GM10847 (cell line): Measurements from ENCODE around the gene PDIA5.

Source experiments
- POLR2A ChIP-seq: IDR thresholded peaks from 2 replicates; pipeline ENCODE4 v1.6.1; 2011; ENCODE audit not compliant: insufficient read length; ENCODE audit errors: extremely low read depth

The PDIA5 gene

DNA sequence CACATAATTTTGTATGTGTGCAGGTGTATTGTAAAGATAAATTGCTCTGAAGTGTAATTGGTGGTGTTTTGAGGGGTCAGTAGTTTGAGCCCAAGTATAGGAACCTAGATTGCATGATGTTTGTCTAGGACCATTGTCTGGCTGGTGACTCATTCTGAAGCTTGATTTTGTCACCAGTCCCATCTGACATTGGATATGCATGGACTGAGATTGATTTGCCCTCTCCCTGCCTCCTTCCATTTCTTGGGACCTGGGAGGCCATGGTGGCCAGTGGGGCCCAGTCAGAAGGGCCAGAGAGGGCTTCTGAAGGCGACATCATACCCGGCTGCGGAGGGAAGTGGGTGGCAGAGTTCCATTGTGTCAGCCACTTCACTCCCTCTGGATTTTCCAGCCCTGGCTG, 62.3 kb downstream of the PDIA5 start:
- no peak for TF ChIP-seq POLR2A

DNA sequence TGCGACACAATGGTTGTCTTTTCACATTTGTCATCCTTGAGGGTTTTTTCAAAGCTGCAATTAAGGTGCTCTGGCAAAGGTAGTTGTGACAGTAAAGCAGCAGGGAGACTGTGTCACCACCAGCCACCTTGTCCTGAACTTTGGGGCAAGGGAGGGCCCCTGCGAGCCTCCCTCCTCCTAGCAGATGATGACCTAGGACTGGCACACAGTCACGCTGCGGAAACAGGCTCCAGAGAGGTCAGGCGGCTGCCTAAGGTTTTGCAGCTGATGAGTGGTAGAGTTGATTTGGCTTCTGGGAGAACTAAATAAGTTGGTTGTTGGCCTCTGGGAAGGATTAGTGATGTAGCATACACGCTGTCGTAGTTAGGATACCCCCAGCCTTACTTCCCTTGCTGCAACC, 62.7 kb downstream of the PDIA5 start:
- TF ChIP-seq POLR2A = no peak

DNA sequence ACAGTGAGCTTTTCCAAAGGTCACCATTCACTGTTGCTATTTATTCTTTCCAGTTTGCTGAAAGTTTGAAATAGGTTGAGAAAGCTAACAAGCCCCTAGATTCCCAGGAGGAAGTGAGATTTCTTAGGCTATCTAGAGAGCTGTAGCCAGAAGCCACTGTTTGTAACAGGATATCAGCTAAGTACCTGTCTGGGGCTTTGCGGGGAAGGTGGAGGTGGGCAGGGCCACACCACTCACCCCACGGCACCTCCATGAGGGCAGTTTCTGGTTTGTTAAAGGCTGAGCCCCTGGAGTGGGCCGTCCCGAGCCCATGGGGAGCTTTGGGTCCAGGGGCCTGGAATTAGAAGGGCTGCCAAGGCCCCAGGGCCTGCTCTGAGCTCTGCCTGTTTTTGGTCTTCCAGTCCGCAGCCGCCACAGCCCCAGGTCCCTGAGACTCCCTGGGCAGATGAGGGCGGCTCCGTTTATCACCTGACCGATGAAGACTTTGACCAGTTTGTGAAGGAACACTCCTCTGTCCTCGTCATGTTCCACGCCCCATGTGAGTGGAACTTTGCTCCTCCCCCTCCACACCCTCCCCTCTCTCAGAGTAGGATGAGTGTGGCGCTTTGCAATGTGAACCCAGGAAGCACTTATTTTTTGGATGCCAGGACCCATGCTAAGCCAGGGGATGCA, 63.4 kb downstream of the PDIA5 start:
- TF ChIP-seq POLR2A = no peak

DNA sequence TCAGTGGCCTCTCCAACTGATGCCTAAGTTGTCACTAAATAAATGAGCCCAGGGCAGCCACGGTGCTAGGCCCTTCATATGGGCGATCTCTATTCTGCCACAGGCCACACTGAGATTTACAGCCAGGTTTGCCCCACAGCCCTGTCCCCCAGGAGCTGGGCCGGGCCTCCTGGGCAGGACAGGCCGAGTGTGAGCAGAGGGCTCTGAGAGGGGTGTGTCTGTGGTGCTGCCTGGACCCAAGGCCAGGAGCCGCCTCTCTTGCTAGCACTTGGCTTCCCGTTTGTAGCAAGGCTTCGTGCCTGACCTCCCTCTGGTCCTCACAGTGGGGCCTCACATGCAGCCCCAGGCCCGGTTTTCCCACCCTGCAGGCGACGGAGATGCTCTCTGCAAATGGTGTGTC, 67.8 kb downstream of the PDIA5 start:
- no peak for TF ChIP-seq POLR2A

DNA sequence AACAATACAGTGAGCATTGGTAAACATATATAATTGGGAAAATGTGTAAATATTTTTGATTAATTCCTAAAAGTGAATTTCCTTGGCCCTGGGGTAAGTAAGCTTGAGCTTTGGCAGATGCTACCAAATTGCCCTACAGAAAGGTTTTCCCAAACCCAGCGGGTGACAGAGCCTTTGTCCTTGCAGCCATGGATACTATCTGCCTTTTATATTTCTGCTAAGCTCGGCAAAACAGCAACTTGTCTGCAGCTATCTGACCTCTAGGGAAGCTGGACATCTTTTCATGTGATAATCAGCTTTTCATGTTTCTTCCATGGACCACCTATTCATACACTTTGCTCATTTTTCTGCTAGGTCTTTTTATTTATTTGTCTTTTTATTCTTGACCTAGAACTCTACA, 70.2 kb downstream of the PDIA5 start:
- TF ChIP-seq POLR2A = no peak

DNA sequence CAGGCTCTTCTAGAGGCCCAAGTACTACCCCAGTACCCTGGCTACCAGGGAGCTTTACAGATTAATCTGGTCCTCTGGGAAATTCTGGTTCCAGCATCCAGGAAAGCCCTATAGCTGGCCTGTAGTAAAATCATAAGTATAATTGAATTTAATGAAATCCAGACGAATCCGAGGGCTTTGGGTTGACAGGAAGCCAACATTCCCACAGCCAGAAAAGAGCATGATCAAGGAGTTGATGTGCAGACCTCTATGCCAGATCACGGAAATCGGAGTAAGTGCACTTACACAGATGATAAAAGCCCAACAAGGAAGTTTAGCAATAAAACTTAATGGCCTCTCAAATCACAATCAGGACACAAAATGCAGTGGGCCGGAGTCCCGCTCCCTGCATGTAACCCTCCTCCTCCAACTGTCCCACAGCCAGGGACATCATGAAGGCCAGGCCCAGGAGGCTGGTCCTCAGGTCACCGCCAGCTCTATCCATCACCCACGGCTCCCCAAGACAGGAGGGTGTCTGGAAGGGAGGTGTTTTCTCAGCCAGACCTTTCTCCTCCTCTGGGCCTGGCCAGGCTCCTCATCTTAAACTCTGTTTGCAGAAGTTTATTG, 72.1 kb downstream of the PDIA5 start:
- TF ChIP-seq POLR2A = no peak

DNA sequence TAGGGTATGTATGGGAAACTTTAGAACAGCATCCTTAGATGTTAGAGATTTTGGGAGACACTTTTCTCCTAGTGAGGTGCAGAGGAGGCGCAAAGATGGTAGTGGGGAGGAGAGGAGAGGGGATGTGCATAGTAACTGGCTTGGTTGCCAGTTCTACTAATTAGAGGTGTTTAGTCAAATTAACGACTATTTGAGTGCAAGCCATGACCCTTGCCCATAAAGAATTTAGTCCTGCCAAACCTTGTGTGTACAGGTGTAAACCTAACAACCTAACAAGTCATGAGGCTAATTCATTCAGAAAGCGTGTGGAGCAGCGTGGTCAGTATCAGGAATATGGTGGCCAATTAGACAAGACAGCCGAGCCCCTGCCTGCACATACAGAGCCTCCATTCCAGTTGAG, 72.7 kb downstream of the PDIA5 start:
- TF ChIP-seq POLR2A = no peak

DNA sequence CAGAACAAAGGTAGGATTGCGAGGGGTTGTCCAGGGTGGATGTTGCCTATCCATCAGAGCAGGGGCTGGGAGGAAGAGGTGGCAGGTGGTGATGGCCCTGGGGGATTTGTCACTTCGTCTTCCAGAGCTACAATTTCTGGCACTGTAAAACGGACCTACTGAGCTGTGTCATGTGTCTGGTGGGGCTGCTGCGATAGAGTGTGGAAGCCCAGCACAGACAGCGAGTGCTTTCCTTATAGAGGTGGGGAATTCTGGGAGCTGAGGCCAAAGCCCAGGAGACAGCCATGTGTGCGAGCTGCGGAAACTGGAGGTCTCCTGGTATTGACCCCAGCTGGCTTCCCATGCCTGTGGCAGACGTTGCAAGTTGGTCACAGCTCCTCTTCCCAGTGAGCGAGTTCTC, 73.7 kb downstream of the PDIA5 start:
- no peak for TF ChIP-seq POLR2A

DNA sequence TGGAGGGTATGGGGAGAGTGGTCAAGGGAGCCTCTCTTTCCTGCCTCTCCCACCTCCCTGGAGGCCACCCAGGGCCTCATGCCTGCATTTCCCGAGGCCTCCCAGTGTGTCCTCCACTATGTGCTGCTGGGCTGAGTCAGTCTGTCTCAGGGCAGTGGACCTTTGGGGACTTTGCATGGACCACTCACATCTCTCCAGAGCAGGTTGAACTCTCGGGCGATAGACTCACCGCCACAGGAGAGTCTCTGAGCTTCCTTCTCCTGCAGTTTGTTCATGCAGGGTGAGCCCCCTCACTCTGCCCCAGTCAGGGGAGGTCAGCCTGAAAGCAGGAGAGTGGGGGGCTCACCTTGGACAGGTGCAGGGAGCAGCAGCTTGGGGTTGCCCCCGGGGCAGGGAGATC, 74.5 kb downstream of the PDIA5 start:
- TF ChIP-seq POLR2A = no peak

DNA sequence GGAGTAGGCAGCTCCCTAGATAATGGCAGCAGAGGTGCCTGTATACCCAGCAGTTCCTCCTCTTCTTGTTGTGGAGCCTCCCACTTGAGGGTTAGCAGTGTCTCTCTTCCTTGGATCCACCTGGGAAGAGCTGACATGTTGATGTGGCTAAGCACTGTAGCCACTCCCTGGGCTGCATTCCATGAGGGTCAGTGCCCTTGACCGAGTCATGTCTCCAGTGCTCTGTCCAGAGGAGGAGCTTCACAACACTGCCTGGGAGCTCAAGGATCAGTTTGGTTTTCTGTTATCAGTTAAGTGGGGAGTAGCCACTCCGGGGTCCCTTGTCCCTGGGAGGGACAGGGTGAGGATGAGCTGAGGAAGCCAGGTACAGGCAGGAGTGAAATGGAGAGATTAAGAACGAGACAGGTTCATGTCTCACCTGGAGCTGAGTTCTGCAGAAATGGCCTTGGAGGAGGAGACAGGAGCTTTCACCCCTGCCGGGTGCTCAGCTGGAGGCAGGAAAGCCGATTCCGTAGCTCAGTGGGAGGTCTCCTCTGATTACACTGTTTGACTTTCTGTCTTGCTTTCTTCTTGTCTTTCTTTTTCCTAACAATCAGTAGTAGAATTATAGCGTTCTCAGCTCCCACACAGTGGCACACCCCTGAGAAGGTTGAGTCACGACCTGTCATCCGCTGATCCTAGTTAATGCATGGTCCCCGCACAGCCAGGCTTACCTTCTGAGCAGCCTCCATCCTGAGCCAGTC, 77.0 kb downstream of the PDIA5 start:
- TF ChIP-seq POLR2A = no peak

DNA sequence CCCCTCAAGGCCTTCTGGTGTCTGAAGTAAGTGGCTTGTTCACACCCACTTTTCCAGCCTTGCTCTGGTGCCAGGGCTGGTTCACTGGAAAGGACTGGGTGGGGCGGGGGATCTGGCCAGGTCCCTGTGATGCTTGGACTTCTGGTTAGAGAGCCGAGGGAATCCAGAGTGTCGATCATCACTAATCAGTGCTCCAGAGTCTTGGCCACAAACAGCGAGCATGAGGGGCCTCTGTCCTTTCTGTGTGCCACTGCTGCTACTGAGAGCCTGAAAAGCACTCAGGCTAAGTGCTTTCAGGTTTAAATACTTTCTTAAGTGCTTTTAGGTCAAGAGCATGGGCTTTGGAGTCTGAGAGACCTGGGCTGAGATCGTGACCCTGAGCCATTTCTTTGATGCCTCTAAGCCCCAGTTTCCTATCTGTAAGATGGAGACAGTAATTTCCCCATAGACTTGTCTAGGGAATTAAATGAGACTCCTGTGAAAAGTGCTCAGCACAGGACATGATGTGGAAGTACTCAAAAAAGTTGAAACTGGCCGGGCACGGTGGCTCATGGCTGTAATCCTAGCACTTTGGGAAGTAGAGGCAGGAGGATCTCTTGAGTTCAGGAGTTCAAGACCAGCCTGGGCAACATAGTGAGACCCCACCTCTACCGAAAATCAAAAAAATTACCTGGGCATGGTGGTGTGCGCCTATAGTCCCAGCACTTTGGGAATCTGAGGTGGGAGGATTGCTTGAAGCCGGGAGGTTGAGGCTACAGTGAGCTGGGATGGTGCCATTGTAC, 81.1 kb downstream of the PDIA5 start:
- TF ChIP-seq POLR2A = no peak

DNA sequence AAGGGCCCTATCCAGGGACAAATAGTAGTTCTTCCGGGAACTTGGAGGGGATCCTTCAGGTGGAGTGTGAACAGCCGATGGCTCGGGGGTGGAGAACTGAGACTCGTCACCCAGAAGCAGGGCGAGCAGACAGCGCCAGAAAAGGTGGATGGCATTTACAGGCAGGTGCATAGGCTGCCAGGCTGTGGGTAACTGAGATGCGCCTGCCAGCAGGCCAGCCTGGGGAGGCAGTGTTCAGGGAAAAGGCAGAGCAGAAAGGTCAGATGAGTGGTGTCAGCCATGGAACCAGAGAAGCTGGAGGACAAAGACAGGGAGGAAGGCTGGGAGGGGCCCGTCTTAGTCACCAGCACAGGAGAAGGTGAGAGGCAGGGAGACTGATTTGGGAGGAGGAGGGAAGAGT, 81.9 kb downstream of the PDIA5 start:
- TF ChIP-seq POLR2A = no peak

DNA sequence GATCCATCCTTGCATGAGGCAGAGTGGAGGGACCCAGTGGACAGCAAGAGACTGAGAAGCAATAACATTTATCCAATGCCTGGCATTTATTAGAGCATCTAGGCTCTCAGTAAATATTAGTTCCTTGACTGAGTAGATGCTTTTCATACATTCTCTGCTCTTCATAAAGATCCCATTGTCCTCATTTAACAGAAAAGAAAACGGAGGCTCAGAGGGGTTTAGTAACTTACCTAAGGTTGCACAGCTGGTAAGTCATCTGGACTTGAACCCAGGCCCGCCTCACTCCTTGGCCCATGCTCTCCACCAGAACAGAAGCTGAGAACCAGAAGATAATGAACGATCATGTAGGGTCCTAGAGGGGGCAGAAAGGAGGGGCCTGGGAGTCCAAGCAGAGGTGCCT, 82.7 kb downstream of the PDIA5 start:
- no peak for TF ChIP-seq POLR2A

DNA sequence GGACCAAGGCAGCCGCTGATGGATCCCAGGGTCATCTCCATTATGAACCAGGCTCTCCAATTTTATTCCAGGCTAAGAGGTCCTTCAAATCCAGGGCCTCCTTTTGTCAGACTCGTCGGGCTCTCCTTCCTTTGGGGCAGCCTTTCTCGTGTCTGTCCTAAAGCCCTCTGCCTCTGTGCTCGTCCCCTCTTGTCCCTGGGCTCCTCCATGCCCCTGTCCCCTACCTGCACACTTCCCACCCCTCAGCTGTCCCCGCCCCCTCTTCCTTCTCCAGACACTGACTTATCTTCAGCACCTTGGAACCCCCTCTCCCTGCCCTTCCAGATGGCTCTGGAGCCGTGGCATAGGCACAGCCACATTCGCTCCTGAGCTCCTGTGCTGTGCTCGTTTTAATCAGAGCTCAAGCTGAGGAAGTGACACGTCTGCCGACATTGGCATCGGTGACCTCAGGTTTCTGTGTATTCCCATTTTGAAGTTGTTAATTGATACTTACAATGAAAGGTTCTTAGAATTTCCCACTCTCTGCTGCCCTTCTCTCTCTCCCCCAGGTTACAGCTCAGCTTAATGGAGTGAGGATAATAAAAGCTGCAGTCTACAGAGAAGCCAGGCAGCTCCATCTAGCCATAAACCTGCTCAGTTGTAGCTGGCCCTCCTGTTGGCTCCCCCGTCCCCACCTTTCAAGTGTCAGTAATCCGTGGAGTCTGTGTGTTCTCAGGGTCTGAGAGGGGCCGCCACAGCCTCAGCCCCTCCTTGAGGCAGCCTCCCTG, 83.8 kb downstream of the PDIA5 start:
- TF ChIP-seq POLR2A = no peak

DNA sequence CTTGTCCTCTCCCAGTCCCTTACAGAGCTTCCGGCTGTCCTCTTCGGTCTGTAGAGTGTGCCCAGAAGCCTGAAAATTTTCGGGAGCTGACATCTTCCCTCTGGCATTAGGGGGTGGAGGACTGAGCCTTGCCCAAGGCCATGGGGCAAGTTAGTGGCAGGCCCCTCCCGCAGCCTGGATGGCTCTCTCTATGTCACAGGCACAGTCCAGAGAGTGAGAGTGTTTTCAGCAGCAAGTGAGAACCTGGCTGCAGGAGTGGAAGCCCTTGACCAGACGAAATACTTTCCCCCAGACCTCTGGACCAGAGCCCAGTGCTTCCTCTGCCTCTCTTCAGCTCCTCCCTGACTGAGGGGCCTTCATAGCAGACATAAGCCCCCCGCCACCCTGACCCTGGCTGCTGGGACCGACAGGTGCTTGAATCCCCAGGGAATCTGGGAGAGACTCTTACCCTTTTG, 84.5 kb downstream of the PDIA5 start:
- TF ChIP-seq POLR2A = no peak
